AG04450 (cell line): Measurements from ENCODE around the gene C1orf74. TPM values are rescaled to one million over a fixed set of nuclear protein-coding genes. Genes with fewer than 3 reads are reported as not detected.
A peak's percentile ranks its signal among the peaks of the same experiment; 100 is the strongest.

Experiments
- CTCF ChIA-PET: fragments of 300-600, 350-600 bp; formaldehyde crosslinking; extraction: SDS; loops from one replicate; lab custom pipeline; 2022; ENCODE audit warnings: antibody characterized with exemption, inconsistent platforms; lab: Charles Lee
- POLR2A ChIA-PET: fragments of 350-600 bp; formaldehyde crosslinking; extraction: SDS; loops from one replicate; lab custom pipeline; 2021; ENCODE audit warnings: antibody characterized with exemption, inconsistent platforms; lab: Yijun Ruan, JAX
- DNase-seq: peaks from one replicate; pipeline ENCODE4 v3.0.0-alpha.2; 2011; ENCODE audit warnings: low read depth, low spot score
- H3K27ac ChIP-seq: one replicate; pipeline ENCODE4 v1.5.1; 2012; ENCODE audit warnings: low read depth, low read length, control low read depth
- H3K27me3 ChIP-seq: one replicate; pipeline ENCODE4 v1.6.0; 2012; ENCODE audit warnings: low read length; ENCODE audit not compliant: control insufficient read depth, insufficient read depth
- H3K4me3 ChIP-seq: 2 replicates; pipeline ENCODE4 v1.5.1; 2011; ENCODE audit warnings: mild to moderate bottlenecking, low read depth, low read length, control low read depth
- H3K9me3 ChIP-seq: 2 replicates; pipeline ENCODE4 v1.5.1; 2012; ENCODE audit warnings: low read length; ENCODE audit not compliant: control insufficient read depth, insufficient read depth
- CTCF ChIP-seq: IDR thresholded peaks from 2 replicates; pipeline ENCODE4 v1.5.1; 2011; ENCODE audit warnings: low read depth, low read length, control low read depth, inconsistent platforms
- polyA plus RNA-seq: library from polyadenylated mRNA; depleted of rRNA; stranded (reverse); fragments of >200 nt; gene quantifications from 2 replicates; pipeline ENCODE4 v1.2.3, GENCODE V29; 2011

The C1orf74 gene
- polyA plus RNA-seq, 1 experiment: 2.2 TPM

GRCh38 chr1:209827384-209828262 lies 43.3 kb upstream of the C1orf74 start, which contains the start of gene UTP25:
TSS of gene UTP25 (plus strand) at chr1:209827972. CDS start at chr1:209828064, 92 bp downstream.
- peak; percentile 84 for TF ChIP-seq CTCF
- POLR2A ChIA-PET: interaction anchor here (0.9 to 1.6 kb wide), 4 partner anchors 8 to 43 kb away, joined by 4 to 11 read pairs (median 5); partner anchors contain the start of gene C1orf74
- Histone ChIP-seq H3K27me3 (no peaks in the 10 kb centered on the region), H3K9me3 (no peaks in the 10 kb centered on the region), H3K4me3 (peak within 1 kb of the TSS; percentile 71), H3K27ac (peak within 1 kb of the TSS; percentile 75)
- DNase-seq: peak; percentile 95
- CTCF ChIA-PET: interaction anchor here (0.6 to 3.4 kb wide), 22 partner anchors 8 to 238 kb away, joined by 3 to 41 read pairs (median 5); partner anchors contain the start of gene C1orf74

GRCh38 chr1:209825591-209826434 lies 41.5 kb upstream of the C1orf74 start:
- no peaks in the 10 kb centered on the region for H3K9me3 ChIP-seq
- CTCF ChIA-PET: interaction anchor here (0.6 to 4.1 kb wide), 8 partner anchors 13 to 249 kb away, joined by 3 to 44 read pairs (median 7); partner anchors contain the start of gene C1orf74
- POLR2A ChIA-PET: no interaction called here
- DNase-seq: no peak
- H3K27ac ChIP-seq: no peak overlapping the region
- no peaks in the 10 kb centered on the region for H3K27me3 ChIP-seq
- no peak overlapping the region for H3K4me3 ChIP-seq
- TF ChIP-seq CTCF: no peak

GRCh38 chr1:209823143-209824041 lies 39.0 kb upstream of the C1orf74 start:
- H3K27ac ChIP-seq: no peak overlapping the region
- TF ChIP-seq CTCF: peak; percentile 81
- no peaks in the 10 kb centered on the region for H3K27me3 ChIP-seq
- DNase-seq: no peak
- ChIA-PET POLR2A (interaction anchor here (1.0 to 1.9 kb wide), 2 partner anchors 9 to 17 kb away, joined by 3 to 5 read pairs; no protein-coding TSS in a partner anchor), CTCF (interaction anchor here (0.5 to 4.5 kb wide), 76 partner anchors 9 to 576 kb away, joined by 3 to 158 read pairs (median 4); partner anchors contain the start of genes C1orf74 and IRF6)
- no peak overlapping the region for H3K4me3 ChIP-seq
- no peaks in the 10 kb centered on the region for H3K9me3 ChIP-seq

GRCh38 chr1:209822706-209823105 lies 38.3 kb upstream of the C1orf74 start:
- CTCF ChIA-PET: interaction anchor here (0.5 to 4.5 kb wide), 54 partner anchors 9 to 566 kb away, joined by 3 to 158 read pairs (median 6); partner anchors contain the start of genes C1orf74 and IRF6
- H3K4me3 ChIP-seq: no peak overlapping the region
- no peaks in the 10 kb centered on the region for H3K9me3 ChIP-seq
- no peaks in the 10 kb centered on the region for H3K27me3 ChIP-seq
- POLR2A ChIA-PET: interaction anchor here (1.0 to 1.9 kb wide), 2 partner anchors 9 to 17 kb away, joined by 3 to 5 read pairs; no protein-coding TSS in a partner anchor
- TF ChIP-seq CTCF: no peak
- no peak overlapping the region for H3K27ac ChIP-seq
- DNase-seq: no peak
